Stimulated activated CD8-positive, alpha-beta memory T cell treated with anti-CD3 and anti-CD28 coated beads, Interleukin-15, amount 100 ng/mL, for 4 hours (primary cell): ENCODE data around the gene ODR4.
"Not testable (repeated sequence)": the region's sequence is repeated elsewhere in the genome, so short reads cannot be mapped to it uniquely, and the experiment has no call there.

ENCODE experiments used
- DNase-seq, 2 donors: peaks; one replicate each; pipeline ENCODE4 v3.0.0-alpha.2; 2020; ENCODE audit warnings: low read depth in 2 of 2

ODR4 gene

DNA sequence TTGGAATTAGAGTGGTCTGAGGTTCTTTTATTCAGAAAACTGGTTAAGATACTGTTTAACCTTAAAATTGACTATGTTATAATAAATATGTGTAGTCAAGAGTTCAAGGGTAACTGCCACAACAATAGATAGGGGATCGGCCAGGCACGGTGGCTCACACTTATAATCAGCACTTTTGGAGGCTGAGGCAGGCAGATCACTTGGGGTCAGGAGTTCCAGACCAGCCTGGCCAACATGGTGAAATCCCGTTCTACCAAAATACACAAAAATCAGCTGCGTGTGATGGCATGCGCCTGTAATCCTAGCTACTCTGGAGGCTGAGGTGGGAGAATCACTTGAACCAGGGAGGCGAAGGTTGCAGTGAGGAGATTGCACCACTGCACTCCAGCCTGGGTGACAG, 45.8 kb downstream of the ODR4 start:
- no peak for DNase-seq

DNA sequence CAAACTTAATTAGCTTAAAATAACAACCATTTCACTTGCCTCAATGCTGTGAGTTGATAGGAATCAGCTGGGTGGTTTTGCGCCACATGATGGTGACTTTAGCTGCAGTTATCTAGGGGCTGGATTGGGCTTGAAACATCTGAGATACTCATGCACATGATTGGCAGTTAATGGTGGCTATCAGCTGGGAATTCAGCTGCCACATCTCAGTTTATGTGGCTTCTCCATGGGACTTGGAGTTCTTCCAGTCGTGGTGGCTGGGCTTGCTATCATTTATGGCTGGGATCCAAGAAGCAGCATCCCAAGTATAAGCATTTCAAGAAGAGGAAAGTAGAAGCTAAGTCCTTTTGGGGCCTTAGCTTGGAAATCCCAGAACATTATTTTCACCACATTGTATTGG, 48.9 kb downstream of the ODR4 start:
- DNase-seq: no peak

DNA sequence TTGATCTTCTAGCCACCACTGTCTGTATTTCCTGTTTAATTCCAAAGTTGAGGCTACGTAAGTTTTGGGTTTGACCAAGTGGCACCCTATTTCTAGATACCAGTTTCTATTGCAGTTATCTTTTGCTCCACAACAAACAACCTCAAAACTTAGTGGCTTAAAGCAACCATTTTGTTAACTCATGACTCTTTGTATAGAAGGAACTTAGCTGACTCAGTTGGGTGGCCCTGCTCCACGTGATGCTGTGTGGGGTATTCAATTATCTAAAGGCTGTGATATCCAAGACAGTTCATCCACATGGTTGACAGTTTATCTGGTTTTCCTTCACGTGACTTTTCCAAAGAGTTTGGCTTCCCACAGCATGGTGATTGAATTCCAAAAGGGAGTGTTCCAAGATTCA, 50.5 kb downstream of the ODR4 start:
- no peak for DNase-seq

DNA sequence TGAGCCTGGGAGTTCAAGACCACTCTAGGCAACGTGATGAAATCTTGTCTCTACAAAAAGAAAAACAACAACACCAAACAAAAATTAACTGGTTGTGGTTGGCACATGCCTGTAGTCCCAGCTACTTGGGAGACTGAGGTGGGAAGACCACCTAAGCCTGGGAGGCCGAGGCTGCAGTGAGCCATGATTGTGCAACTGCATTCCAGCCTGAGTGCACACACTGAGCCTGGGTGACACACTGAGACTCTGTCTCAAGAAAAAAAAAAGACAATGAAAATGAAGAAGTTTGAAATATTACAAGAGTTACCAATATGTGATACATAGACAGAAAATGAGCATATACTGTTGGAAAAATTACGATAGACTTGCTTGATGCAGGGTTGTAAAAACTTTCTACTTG, 53.4 kb downstream of the ODR4 start:
- no peak for DNase-seq

DNA sequence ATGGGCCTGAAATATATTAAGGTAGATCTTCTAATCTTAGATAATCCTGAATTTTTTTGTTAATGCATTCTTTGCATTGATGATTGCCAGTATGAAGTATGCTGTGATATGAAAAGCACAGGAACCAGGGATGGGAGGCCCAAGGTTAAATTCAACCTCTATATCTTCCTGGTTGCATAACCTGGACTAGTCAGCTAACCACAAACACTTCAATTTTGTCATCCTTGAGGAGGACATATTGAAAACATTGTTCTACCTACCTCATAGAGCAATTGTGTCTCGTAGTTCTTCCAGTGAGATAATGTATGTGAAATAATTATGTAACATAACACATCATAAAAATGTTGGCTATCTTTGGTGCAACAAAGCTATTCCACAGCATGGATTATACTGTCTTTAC, 59.7 kb downstream of the ODR4 start:
- no peak for DNase-seq

DNA sequence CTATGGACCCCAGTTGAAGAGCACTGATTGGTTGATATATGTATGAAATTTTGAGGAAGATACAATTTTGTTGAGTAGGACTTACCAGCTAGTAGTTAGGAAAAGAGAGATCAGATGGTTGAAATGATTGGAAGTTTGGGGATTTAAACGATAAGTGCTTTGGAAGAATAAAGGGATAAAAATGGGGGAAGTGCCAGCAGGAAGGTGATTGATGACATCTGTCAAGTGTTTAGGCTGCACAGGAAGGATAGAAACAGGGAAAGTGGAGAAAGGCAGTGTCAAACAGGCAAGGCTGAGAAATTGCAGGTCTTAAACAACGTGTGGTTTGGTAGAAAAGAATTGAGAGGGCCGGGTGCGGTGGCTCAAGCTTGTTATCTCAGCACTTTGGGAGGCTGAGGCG, 62.9 kb downstream of the ODR4 start:
- no peak for DNase-seq

DNA sequence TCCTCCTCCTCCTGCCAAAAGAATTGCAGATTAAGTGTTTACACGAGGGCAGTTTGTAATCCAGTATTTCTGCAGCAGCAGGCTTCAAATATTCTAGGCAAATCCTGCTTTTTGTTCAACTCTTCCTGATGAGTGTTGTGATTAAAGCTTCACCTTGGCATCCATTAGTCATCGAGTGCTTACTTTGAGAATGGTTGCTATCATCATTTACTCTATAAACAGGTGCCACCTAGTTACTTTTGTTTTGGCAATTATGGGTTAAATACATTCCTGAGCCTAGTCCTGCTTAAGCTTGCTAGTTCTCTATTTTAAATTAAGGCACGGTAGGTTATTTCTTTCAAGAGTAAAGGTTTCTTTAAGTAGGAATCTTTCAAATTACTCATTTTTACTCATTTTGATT, 64.9 kb downstream of the ODR4 start:
- no peak for DNase-seq

DNA sequence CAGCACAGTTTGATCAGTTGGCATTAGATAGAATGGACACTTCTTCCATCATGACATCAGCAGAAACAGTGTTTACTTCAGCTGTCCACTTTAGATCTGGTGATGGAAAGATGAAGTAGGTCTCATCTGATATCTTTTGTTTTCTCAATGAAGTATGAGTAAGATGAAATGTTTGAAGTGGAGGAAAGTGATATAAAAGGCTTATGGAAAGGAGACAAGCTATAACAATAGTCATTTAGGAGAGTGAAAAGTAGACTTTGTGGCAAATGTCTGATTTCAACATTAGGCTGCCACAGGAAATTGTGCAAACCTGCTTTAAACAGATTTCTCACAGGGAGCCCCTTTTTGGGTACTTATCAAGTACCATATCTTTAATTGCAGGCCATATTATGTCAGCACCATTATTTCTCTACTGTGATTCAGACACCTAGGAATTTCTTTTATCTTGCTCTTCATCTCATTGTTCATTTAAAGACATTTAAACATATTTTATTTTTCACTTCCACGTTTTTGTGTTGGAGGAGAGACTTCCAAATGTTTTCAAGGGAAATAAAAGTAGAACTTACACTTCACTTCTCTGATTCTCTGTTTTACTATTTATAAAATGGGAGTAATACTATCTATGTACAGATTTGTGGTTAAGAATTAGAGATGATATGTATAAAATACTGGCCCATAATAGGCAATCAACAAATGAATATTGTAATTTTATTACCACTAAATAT, 67.2 kb downstream of the ODR4 start:
- DNase-seq: no peak

DNA sequence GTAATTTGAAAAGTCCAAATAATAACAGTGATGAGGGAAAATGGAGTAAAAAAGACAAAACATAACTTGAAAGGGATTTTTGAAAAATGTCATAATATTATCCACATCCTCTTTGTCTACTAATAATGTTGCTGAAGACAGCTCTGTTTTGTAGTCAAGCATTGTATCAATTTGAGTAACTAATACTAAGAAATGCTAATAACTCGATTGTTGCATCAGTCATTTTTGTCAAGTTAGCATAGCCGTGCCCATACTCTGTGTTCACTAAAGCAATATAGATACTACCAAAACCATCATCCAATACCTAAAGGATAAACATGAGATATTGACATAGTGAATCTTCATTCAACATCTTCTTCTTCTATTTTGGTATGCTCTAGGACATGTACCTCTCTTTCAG, 68.0 kb downstream of the ODR4 start:
- DNase-seq: no peak

DNA sequence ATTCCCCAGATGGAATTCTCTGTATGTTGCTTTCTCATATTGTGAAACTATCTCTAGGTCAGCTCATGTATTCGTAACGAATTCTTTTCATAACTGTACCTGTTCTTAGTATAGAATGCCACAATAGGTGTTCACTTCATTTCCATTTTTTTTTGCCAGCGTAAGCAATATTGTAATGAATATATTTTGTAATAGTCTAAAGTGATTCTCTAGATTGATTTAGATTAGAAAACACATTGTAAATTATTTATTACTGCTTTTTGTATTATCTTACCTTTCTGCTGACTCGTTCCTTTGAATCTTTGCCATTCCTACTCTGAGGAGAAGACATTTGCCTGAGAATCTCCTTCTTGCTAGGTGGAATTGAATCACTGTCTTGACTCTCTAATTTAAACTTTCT, 70.5 kb downstream of the ODR4 start:
- DNase-seq: no peak

DNA sequence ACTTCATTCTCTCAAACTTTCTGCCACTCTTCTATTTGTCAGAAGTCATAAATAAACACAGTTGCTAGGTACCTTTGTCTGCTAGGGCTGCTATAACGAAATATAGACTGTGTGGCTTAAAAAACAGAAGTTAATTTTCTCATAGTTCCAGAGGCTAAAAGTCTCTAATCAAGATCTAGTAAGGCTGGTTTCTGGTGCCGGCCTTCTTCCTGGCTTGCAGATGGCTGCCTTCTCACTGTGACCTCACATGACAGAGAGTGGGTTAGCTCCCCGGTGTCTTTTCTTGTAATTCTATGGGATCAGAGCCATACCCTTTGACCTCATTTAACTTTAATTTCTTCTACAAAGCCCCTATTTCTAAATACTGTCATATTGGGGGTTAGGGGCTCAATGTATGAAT, 79.3 kb downstream of the ODR4 start:
- DNase-seq: no peak

DNA sequence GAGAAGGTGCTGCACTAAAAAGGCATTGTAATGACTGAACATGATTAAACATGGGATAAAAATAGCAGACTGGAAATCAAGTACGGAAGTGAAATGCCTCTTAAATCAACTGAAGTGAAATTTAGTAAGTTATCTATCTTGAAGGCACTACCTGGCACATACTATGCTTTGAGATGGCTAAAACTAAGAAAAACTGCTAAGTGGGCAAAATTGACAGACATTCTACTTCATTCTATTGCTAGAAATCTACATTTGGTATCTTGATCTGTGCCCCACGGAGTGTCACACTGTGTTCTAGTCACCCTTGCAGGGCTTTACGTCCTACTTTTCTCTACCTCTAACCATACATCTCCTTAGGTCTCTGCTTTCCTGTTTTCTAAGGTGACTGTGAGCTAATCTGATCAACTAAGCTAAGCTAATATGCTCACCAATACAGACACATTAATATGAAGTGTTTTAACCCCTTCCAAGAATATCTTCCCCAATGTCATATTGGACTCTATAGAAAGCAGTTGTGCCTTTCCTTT, 81.2 kb downstream of the ODR4 start:
- DNase-seq: no peak

DNA sequence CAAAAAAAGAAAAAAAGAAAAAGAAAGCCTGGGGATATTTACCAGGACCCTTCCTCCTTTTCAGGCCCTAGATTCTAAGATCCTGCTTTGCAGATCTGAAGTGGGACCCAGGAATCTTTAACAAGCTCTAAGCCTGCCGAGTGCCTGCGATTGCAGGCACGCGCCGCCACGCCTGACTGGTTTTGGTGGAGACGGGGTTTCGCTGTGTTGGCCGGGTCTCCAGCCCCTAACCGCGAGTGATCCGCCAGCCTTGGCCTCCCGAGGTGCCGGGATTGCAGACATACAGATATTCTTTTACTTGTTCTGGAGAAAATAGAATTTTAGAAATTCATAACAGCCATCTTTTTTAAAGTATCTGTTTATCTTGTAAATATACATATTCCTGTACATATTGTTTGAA, 83.5 kb downstream of the ODR4 start:
- DNase-seq: not testable (repeated sequence)

DNA sequence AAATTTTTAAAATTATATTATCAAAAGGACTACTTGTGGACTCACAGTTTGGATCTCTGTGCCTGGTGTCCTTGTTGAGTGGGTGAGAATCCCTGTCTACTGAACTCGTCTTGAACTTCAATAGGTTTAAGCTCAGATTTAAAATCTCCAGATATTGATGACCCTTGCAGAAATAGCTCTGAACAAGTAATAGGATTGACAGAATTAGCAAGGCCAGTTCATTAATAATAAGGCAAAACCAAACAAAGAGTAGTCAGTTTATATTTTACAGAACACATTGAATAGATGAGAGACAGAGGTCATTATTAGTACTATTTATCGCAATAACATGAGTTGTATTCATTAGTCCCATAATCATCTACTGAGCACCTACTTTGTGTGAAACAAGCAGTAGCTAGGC, 85.4 kb downstream of the ODR4 start, which contains the start of gene PDC:
PDC (minus strand) TSS at position 101 of the 400 bp plus-strand sequence. CDS start 11,655 bp downstream, outside the sequence.
- no peak for DNase-seq

DNA sequence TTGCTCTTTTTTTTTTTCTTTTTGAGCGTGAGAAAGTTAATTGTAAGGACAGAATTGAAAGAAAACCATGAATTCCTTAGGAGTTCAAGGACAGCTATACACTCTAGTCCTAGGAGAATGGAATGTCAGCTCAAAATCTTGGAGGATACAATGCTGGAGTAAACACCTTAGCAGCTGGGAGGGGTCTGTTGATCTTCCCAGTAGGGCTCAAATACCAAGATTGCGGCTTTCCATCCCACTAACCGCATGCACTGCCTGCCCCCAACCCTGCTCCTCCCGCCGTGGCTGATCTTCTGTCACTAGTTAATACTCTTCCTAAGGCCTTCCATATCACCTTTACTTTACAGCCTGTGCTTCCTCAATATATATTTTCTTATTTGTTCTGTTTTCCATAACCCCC, 87.9 kb downstream of the ODR4 start:
- no peak for DNase-seq

DNA sequence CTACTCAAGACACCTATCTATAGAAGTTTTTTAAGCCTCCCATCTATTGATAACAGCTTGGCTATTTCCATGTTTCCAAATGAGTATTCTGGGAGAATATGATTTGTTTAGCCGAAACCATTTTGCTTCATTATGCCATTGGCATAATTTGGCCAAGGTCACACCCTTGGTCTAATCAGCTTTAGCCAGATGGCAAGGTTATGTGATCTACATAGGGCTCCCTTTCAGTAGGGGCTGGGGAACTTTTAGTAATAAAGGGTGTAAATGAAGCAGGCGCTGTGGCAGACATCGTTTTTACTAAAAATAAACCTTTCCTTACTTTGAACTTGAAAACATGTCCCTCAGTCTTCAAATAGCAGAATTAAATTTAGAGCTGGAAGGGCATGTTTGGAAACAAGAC, 88.3 kb downstream of the ODR4 start:
- no peak for DNase-seq

DNA sequence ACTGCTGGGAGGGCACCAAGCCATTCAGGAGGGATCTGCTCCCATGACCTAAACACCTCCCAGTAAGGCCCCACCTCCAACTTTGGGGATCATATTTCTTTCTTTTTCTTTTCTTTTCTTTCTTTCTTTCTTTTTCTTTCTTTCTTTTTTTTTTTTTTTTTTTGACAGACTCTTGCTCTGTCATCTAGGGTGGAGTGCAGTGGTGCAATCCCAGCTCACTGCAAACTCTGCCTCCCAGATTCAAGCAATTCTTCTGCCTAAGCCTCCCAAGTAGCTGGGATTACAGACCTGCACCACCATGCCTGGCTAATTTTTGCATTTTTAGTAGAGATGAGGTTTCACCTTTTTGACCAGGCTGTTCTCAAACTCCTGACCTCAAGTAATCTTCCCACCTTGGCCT, 89.9 kb downstream of the ODR4 start:
- not testable (repeated sequence) for DNase-seq

DNA sequence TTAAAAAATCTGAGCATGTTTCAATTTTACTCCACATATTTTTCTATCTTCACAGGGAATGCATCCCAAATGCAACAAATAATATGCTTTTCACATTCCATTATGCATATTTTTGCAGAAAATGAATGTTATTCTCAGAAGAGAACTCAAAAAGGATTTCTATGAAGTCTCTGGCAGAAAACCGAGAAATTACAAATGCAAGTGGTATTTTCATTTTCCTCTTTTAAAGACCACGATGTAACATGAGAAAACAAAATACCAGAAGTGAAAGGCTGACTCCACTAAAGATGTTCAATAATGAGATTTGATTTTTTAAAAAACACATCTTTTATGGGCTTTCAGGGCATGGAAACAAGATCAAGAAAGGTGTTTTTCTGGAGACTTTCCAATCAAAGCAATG, 90.3 kb downstream of the ODR4 start:
- no peak for DNase-seq
